Brain pericyte (primary cell): ENCODE data around the gene PRRC1.
A peak's percentile ranks its signal among the peaks of the same experiment; 100 is the strongest.
"Not testable (repeated sequence)": the region's sequence is repeated elsewhere in the genome, so short reads cannot be mapped to it uniquely, and the experiment has no call there.

Experiments
- DNase-seq: peaks from one replicate; pipeline ENCODE4 v3.0.0-alpha.2; 2012; ENCODE audit warnings: low read depth, low spot score

The PRRC1 gene

DNA sequence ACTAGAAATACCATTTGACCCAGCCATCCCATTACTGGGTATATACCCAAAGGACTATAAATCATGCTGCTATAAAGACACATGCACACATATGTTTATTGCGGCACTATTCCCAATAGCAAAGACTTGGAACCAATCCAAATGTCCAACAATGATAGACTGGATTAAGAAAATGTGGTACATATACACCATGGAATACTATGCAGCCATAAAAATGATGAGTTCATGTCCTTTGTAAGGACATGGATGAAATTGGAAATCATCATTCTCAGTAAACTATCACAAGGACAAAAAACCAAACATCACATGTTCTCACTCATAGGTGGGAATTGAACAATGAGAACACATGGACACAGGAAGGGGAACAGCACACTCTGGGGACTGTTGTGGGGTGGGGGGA is 27.8 kb downstream of the PRRC1 start:
- DNase-seq, result not testable (repeated sequence)

DNA sequence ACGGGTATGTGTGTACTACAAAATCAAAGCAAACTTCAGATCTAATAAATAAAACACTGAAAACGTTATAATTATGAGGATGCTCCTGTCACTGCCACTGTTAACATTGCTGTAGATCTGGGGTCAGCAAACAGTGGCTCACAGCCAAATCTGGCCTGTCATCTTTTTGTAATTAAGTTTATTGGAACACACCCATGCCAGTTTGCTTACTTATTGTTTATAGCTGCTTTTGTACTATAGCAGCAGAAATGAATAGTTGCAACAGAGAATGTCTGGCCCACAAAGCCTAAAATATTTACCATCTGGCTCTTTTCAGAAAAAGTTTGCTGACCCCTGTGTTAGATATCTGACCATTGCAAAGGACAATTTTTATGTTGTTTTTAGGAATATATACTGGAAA is 32.1 kb downstream of the PRRC1 start:
- DNase-seq, result no peak

DNA sequence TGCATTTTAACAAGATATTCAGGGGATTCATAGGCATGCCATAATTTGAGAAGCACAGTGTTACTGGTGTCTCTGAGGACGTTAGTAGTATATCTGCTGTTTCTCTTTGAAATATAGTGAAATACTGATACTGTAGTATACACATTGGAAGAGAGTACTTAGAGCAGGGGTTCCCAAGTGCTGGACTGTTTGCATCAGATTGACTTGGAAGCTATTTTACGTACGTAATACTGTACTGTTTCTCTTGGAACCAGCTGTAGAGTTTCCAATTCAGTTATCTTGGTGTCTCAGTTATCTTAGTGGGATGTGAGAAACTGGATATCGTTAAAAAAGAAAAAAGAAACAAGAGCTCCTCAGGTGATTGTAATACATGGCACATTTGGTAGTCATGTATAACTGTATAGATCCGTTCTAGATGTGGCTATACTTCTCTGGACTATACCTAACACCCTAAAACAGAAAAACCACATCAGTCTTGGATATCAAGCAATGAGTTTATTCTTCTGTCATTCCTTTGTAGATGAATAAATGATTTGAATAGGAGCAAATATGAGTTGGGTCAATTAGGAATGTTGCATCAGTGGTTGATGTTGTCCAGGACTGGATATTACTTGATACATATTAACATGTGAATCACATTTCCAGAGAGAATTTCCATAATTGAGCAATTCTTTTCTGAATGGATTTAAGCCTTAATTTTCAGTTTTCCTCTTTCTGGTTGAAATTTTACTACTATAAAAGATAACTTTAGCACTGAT is 33.4 kb downstream of the PRRC1 start:
- no peak for DNase-seq

DNA sequence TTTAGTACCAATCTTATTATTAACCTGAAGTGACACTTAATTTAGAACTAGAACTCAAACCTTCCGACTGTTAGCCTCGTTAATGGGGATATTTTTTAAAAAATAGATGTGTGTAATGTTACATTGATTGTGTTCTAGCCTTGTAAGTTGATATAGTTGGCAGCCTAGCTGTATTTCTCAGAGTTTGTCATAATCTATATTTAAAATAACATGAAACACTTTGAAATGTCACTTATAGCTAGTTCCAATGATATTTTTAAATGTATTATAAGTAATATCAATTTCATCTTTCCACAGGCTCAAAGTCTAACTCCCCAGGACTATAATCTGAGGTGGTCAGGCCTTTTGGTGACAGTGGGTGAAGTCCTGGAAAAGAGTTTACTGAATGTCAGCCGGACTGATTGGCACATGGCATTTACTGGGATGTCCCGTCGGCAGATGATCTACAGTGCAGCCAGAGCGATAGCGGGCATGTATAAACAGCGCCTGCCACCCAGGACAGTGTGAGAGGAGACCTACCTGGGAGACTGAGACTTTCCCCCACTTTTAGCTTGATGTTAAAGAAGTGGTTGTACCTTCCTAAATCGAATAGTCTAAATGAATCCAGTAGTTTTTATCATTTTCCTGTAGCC is 34.1 kb downstream of the PRRC1 start:
- no peak for DNase-seq

DNA sequence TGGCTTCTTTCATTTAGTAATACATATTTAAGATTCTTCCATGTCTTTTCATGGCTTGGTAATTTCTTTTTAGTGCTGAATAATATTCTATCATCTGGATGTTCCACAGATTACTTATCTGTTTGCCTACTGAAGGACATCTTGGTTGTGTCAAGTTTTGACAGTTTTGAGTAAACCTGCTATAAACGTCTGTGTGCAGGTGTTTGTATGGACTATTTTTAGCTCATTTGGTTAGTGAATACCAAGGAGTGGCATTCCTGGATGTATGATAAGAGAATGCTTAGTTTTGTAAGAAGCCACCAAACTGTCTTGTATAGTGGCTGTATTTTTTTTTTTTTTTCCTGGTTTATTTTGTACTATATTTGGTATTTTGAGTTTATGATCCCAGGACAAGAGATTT is 38.4 kb downstream of the PRRC1 start:
- DNase-seq, result no peak

DNA sequence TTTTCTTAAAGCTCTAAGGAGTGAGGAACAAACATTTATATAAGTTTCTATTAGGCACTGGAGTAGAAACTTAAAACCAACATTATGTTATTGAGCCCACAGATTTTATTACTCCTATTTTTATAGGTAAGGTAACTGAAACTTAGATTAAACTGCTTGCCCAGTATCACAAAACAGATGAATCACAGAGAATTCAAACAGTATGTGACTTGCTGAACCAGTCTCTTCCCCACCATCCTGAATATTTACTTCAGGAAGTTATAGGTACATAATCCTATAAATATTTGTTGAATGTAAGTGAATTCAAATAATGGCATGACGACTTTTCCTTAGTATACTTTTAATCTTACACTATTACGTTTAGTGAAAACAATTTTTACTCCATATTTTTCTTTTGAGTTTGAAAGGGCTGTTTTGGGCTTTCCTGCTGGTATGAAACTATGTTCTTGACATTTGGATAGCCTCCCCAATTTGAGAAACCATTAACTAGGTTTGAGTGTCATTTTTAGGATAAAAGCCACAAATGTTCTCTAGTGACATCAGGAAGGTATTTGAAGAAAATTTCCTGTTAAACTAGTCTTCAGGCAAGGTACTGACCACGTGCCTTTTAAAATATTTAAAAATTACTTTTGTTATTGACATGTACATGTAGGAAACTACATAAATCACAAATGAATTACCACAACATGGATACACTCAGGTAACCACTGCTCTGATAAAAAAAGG is 39.3 kb downstream of the PRRC1 start:
- DNase-seq, result no peak

DNA sequence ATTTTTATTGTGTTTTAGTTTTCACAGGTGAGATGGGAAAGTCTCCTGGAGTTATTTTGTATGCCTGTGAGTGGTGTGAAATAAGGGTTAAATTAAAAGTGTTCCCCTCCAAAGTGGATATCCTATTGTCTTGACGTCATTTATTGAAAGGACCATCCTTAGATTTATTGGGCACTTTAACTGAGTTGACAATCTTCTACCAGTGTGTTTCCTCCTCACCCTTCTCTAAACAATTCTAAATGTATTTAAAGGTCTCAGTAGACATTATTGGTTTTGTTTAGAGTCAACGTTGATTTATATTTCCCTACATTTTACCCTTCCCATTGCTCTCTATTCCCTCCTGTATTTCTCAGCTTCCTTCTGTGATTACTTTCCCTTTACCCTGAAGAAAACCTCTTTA is 40.8 kb downstream of the PRRC1 start:
- no peak for DNase-seq

DNA sequence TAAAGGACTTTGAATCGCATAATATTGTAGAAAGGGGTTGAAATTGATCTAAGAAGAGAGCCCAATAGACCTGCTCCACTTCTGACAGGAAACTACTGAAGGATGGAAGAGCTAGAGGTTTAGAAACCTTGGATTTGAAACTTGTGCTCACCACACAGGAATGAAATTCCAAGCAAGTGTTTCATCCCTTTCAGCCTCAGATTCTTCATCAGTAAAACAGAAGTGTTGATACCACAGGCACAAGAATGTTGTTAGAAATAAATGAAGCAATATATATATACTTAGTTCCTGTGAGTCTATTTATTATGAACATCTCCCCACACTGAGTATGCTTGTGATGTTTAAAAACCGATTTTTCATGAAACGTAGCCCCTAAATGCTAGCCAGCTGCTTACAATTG is 43.8 kb downstream of the PRRC1 start:
- DNase-seq, result no peak

DNA sequence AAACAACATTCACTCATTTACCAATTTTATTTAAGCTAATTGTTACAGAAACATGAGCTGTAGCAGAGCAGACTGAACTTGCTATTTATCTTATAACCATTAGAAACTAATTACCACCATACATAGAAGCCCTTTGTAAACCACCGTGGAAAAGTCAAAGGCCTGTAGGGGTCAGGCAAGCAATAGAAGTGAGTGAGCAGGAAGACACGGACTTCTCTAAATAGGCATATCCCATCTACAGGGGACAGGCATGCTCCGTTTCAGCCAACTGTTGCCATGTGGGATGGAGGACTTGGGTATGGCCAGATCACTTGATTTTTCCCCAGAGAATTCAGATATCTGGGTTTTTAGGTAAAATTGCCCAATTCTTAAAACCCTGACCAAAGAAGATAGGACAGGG is 44.8 kb downstream of the PRRC1 start:
- DNase-seq, result no peak

DNA sequence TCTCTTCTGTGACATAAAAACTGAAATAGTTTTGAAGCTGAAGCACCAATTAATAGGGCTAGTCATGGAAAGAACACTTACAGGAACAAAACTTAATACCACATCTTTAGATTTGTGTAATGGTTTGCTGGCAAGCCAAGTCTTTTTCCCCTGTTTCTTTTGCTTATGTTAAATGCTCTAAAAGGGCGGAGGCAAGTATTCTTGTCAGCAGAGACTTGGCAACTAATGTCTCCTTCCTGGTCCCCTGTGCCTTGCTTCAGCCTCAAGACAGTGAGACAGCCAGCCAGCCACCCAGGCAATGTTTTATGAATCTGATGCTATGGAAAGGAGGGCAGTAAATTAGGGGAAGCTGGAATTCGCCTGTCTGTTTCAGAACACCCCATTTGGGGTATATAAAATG is 45.7 kb downstream of the PRRC1 start:
- no peak for DNase-seq

DNA sequence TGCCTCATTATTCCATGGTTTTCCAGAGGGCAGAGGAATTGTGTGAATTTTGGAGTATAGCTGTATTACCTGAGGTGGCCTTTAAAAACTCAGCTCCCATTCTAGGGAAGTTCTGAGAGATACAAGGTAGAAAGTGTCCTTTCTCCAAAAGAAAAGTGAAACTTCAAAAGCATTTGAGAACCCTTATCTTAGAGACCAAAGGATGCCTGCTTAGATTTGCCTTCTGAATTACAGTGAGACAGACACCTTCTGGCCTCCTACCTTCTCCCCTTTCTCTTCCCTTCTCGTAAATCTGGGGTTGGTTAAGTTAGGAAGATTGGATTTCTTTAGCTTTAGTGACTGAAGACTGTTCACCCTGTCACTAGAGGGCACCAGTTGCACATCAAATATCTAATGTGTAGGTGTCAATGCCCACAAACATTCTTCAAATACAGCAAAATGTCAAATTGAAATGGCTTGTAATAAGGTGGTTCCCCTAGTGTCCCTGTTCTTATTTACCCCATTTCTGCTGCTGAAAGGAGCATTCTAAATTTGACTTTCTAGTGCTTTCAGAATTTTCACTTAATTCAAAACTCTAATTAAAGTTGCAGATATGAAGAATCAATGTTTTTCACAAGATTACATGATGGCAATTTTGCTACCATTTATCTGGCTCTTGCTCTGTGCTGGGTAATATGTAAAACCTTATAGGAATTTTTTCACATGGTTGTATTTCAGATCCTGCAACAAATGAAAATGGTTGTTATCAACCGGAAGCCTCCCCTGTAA is 46.7 kb downstream of the PRRC1 start:
- DNase-seq, result peak; percentile 8

DNA sequence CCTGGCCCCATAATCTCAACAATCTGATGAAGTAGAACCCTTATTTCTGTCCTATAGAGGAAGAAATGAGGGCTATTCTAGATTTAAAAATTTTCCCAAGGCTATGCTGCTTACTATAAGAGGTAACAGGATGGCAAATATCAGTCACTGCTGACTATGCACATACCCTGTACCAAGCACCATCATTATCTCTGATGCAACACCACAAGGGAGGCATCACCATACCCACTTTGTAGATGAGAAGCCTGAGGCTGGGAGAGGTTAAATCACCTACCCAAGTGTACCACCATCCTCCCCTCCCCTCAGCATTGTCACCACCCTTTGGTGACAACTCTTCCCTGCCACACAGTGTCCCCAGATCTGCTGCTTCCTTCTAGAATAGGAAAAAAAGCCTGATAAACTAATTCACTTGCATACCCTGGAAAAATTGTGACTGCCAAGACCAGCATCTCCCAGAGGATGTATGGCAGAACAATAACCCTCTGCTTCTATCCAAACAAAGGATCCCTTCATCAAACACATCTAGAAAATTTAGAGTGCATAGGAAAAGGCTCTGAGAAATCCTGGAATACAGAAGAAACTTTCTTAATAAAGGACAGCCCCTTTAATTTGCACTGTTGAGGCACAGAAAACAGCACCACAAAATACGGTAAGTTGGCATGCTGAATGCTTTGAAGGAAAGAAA is 48.3 kb downstream of the PRRC1 start:
- no peak for DNase-seq

DNA sequence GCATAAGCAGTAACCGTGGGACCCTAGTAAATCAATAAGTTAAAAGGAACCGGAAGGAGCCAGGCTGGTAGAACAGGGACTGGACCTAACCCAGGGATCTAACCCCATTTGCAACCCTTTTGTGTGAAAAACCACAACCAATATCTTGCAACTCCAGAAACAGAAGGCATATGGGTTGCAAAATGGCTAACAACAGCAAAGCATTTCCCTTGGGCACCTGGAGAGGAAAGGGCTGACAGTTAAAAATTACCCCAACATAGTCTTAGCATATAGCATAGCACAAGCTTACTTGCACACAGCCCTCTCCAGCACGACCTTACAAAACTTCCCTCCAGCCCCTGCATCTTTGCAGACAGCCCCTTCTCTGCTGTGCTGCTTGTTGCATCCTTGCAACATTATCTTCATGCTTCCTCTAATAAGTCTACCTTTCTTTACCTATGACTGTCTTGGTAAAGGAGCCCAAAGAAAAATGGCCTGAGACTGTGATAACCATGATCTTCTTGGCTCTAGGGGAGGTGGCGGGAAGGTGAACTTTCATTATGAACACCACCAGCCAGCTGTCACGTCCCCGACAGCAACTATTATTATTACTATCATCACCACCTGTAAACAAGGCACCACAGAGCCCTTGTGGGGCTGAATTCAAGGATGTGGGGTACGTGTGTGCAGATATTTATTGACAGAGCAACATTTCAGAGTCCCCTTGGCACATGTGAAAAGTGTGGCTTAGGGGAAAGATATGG is 49.8 kb downstream of the PRRC1 start:
- DNase-seq, result no peak

DNA sequence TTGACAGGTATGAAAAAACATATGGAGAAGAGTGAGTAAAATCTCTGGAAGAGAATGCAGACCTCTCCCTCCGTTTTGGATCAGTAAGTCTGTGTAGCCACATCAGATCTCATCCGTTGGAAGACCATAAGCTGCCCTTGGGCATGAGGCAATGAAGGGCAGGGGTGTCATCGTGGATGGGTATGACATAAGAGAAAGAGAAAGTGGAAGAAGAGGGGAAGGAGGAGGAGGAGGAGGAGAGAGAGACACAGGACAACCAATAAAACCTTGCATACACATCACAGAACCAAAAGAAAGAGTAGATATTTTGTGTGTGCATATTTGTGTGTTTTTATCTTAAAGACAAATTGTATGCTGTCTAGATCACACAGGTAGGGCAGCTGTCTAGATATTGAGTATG is 50.7 kb downstream of the PRRC1 start:
- no peak for DNase-seq

DNA sequence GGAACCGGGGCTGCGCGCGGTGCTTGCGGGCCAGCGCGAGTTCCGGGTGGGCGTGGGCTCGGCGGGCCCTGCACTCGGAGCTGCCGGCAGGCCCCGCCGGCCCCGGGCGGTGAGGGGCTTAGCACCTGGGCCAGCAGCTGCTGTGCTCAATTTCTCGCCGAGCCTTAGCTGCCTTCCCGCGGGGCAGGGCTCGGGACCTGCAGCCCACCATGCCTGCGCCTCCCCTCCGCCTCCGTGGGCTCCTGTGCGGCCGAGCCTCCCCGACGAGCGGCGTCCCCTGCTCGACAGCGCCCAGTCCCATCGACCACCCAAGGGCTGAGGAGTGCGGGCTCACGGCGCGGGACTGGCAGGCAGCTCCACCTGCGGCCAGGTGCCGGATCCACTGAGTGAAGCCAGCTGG is 52.0 kb downstream of the PRRC1 start:
- not testable (repeated sequence) for DNase-seq

DNA sequence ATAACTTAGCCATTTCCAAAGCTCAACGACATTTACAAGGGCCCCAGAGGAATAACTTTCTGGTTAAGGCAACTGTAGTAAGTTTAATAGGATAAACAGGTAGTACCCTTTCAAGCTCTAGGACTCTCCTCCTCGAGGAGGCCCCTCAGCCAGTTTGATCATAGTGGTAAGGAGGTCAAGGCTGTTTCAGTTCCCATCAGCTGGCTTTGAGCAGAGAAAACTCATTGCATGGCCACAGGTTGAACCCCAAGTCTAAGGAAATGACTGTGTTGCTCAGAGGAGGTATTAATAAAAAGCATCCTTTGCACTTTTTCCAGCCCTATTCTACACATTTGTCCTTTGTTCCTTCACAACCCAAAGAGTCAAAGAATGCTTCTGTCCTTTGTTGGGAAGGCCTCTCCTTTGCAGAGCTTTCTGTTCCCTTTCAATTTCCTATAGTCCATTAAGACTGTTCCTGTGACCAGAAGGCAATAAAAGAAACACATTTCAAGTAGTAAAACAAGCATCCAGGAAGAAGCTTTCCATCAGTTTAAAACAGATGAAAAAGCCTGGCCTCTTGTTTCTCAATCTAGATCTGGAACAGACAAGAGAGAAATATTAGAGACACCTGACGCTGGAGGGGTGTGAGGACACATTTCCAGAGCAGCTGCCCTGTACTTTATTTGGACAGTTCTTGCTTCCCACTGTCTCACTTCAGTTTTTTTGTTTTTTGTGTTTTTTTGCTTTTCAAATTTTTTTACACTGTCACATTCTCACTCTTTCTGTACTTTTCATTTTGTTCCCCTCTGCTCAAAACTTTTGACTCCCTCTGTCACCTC is 54.1 kb downstream of the PRRC1 start:
- no peak for DNase-seq

DNA sequence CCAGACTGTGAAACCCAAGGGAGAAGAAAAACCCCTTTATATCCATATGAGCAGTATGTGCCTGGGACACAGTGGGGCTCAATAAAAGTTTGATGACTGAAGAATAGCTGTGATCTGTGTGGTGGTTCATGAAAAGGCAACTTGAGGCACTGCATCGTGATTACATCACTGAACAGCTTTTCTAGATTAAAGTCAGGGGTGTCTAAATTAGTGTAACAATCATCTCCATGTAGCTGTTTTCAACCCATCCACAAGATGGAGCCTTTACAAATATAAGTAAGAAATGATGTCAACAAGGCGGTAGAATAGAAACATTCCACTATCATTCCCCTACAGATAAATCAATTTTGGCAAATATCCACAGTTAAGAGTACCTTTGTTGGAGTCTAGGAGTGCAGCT is 55.5 kb downstream of the PRRC1 start:
- DNase-seq, result no peak

DNA sequence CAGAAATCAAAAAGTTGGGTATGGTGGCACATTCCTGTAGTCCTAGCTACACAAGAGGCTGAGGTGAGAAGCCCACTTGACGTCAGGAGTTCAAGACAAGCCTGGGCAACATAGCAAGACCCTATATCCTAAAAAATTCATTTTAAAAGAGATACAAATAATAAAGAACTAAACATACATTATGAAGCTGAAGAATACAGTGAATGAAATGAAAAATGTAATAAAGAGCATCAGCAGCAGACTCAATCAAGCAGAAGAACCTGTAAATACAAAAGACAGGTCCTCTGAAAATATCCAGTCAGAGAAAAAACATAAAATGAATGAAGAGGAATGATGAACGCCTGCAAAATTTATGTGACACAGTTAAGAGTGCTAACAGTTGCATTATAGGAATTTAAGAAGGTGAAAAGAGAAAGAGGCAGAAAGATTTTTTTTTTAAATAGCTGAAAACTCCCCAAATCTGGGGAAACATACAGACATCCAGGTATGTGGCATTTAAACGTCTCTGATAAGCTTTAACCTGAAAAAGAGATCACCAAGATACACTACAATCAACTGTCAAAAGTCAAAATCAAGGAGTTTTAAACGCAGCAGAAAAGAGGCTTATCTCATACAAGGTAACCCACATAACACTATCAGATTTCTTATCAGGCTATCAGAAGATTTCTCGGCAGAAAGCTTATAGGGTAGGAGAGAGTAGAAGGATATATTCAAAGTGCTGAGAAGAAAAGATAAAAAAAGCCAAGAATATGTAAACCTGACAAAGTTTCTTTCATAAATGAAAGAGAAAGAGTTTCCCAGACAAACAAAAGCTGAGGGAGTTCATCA is 57.6 kb downstream of the PRRC1 start:
- no peak for DNase-seq

DNA sequence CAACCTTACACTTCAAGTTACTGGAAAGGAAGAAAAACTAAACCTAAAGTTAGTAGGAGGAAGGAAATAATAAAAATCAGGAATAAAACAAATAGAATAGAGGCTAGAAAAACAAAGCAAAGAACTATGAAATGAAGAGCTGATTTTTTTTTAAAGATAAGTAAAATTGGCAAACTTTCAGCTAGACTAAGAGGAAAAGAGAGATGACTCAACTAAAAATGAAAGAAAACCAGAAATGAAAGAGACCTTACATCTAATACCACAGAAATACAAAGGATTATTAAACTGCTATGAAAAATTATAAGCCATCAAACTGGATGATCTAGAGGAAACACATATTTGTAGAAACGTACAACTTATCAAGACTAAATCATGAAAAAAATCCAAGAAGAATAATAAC is 60.0 kb downstream of the PRRC1 start:
- DNase-seq, result no peak
